ENCODE measurements around the gene FGGY.
"Not testable (repeated sequence)": the region's sequence is repeated elsewhere in the genome, so short reads cannot be mapped to it uniquely, and the experiment has no call there.

Gene FGGY

DNA sequence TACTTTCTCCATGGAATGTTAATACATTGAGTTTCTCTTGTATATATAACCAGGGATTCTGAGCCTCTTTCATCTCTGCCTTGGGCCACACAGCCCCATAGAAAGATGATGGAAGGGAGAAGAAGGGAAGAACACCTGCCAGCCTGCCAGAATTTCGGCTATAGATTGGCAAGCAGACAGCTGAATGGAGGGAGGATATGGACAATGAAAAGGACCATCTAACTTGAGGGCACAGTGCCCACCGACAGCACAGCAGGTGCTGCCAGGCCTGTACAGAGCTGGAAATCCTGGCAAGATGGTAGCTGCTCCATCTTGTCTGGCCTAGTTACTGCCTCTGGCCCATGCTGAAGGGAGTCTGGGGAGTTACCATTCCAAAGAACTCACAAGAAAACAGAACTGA, 244.3 kb downstream of the FGGY start:
- DNase-seq = no peak

GRCh38 chr1:59541891-59542290, 245.0 kb downstream of the FGGY start:
- no peak for DNase-seq

DNA sequence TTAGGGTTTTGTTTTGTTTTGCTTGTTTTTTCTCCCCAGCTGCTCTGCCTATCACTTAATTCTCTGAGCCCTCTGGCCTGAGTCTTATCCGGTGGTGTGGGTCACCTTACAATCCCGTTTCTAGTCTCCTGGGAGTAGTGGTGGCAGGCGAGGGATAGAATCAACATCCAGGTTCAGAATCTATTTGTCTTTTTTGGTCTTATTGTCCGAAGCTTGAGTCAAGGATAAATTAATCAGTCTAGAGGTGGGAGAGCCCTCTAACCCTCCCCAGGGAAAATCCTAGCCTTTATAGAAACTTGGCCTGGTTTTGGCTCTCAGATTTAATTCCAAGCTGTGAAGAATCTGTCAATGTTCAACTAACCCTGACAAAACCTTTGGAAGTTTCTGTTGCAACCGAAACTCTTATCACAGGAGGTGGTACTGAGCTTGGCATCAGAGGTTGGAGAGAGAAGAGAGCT, 246.3 kb downstream of the FGGY start:
- no peak for DNase-seq

GRCh38 chr1:59544615-59545293, 247.9 kb downstream of the FGGY start:
- DNase-seq = no peak

DNA sequence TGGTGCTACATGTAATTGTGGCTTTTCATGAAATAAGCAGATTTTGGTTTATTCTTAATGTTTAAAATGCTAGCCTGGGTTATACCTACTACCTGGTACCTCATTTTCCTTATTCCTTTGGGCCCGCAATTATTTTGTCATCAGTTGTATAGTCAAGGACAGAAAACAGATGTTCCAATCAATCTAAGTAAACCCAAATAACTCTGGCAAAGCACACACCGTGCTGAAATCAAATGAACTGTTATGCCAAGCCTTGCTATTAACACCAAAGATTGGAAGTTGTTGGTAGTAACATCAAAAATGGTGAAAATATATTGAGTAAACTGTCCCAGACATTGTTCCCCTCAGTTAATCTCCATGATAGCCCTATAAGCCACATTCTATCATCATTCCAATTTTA, 248.9 kb downstream of the FGGY start:
- DNase-seq = no peak

GRCh38 chr1:59549066-59549837, 252.4 kb downstream of the FGGY start:
- DNase-seq = no peak

DNA sequence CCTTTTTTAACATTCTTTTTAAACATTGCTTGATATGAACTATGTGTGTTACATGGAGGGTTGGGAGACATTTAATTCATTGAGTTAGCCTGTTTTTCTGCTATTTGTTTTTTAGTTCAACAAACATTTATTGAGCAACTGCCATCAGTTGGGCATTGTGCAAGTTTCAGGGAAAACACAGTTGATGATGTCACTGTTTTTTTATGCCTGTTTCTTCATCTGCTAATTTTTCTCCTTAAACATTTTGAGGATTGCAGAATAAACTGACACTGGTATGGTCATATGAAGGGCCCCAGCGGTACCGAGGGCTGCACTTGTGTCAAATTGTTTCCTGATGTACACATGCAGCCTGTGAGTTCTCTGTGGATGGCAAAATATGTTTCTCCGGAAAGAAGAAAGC, 253.0 kb downstream of the FGGY start:
- no peak for DNase-seq

DNA sequence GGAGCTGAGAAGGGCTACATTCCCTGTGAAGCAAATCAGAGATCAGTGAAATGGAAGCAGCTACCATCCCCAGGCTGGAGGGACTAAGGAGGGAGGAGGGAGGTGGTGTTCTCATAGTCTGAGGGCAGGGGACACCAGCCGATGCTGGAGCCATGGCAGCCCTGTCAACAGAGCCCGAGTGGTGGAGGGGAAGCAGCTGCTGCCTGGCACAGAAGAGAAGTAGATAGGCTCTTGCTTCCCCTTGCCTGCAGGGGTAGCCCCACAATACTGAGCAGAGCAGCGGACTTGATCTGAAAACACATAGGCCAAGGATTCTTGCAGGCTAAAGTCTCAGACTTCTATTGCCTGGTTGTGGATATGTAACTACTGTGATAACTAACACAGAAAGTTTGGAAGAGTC, 255.1 kb downstream of the FGGY start:
- DNase-seq = peak in 14 of 56 donors; percentile 1 to 31 (median 8)

- DNase-seq = no peak
These were observed 256.5 kb downstream of the FGGY start for GRCh38 chr1:59553371-59553770.

DNA sequence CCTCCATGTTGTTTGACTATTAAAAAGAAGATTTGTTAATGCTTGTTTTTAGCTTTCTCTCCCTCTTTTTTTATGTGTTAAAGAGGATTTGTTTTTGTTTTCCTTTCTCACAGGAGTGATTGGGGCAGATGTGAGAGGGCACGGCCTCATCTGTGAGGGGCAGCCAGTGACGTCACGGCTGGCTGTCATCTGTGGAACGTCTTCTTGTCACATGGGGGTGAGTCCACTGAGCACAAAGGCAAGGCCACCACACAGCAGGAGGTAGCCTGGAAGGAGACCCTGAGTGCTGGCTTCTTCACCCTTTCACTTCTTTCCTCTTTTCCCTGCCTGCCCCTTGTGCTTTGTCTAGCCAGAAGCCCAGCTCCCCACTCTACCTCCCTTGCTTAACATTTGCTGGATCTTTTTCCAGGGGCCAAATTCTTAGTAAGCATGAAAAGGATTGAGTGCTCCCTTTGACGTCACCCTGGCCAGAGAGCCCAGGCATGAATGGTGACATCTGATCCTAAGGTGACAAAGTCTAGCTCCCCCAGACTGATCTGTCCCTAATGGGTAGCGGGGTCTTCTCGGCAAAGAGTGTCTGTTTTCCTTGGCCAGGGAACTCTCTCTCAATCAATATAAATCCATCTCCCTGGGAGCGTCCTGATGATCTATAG, 257.2 kb downstream of the FGGY start:
- no peak for DNase-seq

DNA sequence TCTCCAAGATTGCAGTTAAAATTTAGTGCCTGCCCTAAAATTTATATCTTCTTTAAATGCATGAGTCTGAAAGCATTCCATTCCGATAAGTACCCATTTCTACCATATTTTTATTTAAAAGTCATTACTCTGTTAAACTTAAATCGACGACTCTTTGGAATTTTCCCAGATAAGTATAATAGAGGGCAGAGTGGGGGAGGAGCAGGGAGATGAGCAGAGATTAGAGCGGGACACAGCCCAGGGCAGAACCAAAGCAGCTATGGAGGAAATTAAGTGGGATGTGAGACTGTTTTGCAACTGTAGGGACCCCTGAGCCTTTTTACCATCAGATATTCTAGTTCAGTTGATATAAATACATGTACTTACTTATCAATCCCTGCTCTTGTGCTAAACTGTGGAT, 257.9 kb downstream of the FGGY start:
- DNase-seq = no peak

DNA sequence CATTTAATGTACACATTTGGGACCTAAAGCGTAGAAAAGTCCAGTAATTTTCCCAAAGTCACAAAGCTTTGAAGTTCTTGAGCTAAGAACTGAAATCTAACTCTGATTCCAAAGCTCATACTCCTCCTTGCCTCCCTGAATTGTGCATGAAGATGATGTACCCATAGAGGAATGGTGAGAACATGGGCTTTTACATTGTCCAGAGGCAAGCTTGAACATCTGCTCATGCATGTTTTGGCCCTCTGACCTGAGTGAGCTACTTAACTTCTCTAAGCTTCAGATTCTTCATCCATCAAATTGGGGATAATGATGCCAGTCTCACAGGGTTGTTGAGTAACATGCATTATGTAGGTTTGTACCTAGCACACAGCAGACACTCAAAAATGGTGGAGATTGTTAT, 259.5 kb downstream of the FGGY start:
- no peak for DNase-seq

DNA sequence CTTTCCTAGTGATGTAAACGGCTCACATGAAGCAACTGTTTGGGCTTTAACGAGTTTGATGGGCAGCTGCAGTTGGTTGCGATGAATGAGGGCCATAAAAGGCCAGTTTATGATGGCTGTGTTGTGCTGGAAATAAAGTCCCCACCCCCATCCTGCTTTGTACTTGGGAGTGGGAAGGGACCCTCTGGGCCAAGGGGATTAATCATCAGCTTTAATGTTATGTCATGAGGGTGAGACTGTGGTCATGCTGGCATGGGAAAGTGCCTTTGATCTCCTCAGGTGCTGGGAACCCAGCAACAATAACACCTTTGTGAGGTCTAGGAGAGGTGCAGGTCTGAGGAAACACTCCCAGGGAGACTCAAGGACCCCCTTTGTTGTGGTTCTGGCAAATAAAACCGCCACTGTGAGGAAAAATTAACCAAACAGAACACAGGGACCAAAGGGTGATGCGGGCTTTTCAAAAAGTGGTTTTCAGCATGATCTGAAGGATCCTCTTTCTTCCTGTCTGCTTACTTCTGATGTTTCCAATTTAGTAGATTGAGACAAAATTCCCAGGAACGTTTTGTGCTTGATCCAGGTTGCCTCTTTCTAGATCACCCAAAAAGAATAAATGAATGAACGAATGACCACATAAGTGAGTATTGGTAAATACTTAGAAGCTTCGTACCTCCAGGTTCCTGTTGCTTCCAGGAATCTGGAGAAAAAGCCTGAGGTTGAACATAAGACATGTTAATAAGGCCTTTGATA, 260.1 kb downstream of the FGGY start:
- no peak for DNase-seq

DNA sequence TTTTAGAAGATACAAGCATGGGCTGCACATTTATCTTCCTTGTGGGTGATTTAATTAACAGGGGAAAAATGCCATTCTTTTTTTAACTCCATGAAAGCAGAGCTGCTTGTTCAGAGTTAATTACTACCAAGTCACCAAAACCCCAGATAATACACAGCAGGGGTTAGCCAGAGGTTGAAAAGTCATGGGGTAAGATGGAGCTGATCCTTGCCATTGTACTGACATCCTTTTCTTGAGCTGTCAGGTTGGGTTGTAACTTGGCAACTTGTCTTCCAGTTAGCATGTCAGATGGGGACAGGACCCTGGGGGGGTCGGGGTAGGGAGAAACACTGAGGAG, 260.6 kb downstream of the FGGY start:
- DNase-seq = no peak

DNA sequence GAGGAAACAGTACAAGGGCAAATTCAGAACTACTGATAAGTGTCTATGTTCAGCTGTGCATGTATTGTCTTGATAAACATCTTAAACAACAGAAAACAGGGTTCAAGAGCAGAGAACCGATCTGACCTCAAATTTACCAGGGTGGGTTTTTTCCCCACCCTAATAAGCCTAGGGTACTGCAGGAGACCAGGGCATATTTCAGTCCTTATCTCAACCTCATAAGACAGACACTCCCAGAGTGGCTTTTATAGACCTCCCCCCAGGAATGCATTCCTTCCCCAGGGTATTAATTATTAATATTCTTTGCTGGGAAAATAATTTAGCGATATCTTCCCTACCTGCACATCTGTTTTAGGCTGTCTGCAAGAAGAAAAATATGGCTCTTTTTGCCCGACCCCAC, 261.7 kb downstream of the FGGY start:
- not testable (repeated sequence) for DNase-seq

GRCh38 chr1:59560807-59561450, 264.0 kb downstream of the FGGY start:
- DNase-seq = no peak

DNA sequence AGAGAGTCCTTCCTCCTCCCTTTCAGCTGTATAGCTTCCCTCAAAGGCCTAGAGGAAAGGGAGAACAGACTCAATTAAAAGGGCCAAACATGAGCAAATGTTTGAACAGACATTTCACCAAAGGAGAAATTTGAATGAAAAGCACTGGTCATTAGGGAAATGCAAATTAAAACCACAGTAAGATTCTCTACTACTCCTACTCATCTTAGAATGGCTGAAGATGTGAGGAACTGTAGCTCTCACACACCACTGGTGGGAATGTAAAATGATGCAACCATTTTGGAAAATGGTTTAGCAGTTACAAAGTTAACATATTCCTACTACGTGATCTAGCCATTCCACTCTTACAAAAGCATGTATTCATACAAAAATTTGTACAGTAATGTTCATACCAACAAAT, 264.9 kb downstream of the FGGY start:
- DNase-seq = no peak

DNA sequence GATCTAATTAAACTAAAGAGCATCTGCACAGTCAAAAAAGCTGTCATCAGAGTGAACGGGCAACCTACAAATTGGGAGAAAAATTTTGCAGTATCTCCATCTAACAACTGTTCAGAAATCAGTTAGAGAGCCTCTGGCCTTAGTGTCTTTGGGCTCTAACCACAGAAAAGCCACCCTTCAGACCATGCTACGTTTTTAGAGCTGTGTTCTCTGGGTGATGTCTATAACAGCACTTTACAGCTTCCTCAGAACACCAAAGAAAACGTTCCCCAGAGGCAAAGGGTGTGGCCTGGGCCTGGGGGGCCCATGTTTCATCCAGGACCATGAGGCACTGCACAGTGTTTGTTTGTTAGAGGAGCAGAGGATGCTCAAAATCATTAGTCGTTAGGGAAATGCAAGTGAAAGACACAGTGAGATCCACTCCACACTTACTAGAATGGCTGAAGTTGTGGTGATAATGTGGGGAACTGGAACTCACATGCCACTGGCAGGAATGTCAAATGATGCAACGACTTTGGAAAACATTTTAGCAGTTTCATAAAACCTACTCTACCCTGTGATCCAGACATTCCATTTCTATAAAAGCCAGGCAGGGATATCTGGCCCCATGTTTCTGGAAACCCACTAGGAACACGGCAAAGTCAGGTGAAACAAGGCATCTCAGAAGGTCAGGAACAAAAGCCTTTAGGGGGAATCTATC, 267.4 kb downstream of the FGGY start:
- DNase-seq = no peak

- no peak for DNase-seq
These were observed 268.9 kb downstream of the FGGY start for GRCh38 chr1:59565611-59566410.

Measured in nucleus accumbens (tissue), 56 donors.